Measurements from ENCODE around the gene PLEKHO1. TPM values are rescaled to one million over a fixed set of nuclear protein-coding genes. Genes with fewer than 3 reads are reported as not detected.
A peak's percentile ranks its signal among the peaks of the same experiment; 100 is the strongest.
"Not testable (repeated sequence)": the region's sequence is repeated elsewhere in the genome, so short reads cannot be mapped to it uniquely, and the experiment has no call there.

The PLEKHO1 gene
- total RNA-seq, result 44.3 TPM
- long read RNA-seq, transcript PLEKHO1-201 (6 exons, 2,050 nt), result major isoform, 85 of 111 reads
- long read RNA-seq, partial matches to known transcripts, result 3 of 111 reads
- long read RNA-seq, other reads (novel, unspliced or antisense), result 20 of 111 reads

- intact Hi-C loops (cut with micrococcal nuclease), result no loop called here
- DNase-seq (peak; percentile 91), ATAC-seq (peak; percentile 84)
Observed at GRCh38 chr1:150149271-150150132, at the start of gene PLEKHO1. PLEKHO1 (plus strand) TSS chr1:150149916; CDS start chr1:150150258, 342 bp downstream.

DNA sequence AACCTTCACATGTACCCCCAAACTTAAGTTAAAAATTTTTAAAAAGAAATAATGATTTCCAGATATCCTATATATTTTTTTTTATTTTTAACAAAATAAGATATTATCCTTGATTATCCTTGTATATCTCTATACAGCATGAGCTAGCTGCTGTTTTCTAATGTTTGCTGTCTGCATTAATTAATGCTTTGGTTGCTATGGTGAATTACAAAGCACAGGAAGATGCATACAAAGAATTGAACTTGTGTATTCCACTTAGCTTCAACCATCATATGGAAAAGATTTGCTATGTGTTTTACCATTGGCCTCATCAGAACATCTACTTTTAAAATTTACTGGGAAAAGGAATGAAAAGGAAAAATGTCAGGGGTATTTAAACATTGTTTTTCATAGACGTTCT is 46.7 kb upstream of the PLEKHO1 start:
- no peak for DNase-seq
- no peak for ATAC-seq
- intact Hi-C loops (cut with micrococcal nuclease), result no loop called here

DNA sequence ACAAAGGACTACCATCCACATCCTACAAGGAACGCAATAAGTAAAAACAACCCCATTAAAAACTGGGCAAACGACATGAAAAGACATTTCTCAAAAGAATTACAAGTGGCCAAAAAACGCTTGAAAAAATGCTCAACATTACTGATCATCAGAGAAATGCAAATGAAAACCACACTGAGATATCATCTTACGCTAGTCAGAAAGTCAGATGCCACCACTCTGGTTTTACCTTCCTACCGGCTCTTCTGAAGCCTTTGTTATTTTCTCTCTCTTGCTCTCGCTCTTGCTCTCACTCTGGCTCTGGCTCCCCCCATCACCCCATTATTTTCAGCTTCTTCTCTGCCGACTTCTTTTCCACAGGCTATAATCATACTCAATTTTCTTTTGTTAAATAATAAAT is 43.4 kb upstream of the PLEKHO1 start:
- intact Hi-C loops (cut with micrococcal nuclease), result no loop called here
- ATAC-seq (no peak), DNase-seq (no peak)

GRCh38 chr1:150109586-150109985 is 40.1 kb upstream of the PLEKHO1 start:
- DNase-seq (no peak), ATAC-seq (no peak)
- intact Hi-C loops (cut with micrococcal nuclease), result no loop called here

- DNase-seq (no peak), ATAC-seq (no peak)
- intact Hi-C loops (cut with micrococcal nuclease), result no loop called here
Observed at GRCh38 chr1:150110116-150110515, 39.6 kb upstream of the PLEKHO1 start.

- ATAC-seq (no peak), DNase-seq (no peak)
- intact Hi-C loops (cut with micrococcal nuclease), result no loop called here
Observed at GRCh38 chr1:150111670-150112069, 38.0 kb upstream of the PLEKHO1 start.

GRCh38 chr1:150115121-150115520 is 34.6 kb upstream of the PLEKHO1 start:
- no peak for ATAC-seq
- intact Hi-C loops (cut with micrococcal nuclease), result no loop called here
- no peak for DNase-seq

DNA sequence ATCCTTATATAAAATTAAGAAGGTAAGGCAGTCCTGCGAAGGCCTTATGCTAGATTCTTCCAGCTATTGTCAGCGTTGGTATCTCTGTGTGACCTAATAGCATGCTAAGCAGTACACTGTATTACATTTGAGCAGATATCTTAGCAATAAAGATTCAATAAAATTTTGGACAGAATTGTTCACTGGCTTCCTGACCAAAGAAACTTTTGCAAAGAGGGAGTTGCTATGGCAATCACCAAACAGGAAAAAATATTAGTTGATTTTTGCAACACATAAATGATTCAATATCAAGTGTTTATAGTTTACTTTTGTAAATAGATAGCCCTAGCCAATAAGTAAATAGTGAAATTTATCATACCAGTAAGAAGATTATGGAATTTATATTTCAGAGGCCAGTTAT is 31.0 kb upstream of the PLEKHO1 start:
- no peak for DNase-seq
- intact Hi-C loops (cut with micrococcal nuclease), result no loop called here
- ATAC-seq, result no peak

DNA sequence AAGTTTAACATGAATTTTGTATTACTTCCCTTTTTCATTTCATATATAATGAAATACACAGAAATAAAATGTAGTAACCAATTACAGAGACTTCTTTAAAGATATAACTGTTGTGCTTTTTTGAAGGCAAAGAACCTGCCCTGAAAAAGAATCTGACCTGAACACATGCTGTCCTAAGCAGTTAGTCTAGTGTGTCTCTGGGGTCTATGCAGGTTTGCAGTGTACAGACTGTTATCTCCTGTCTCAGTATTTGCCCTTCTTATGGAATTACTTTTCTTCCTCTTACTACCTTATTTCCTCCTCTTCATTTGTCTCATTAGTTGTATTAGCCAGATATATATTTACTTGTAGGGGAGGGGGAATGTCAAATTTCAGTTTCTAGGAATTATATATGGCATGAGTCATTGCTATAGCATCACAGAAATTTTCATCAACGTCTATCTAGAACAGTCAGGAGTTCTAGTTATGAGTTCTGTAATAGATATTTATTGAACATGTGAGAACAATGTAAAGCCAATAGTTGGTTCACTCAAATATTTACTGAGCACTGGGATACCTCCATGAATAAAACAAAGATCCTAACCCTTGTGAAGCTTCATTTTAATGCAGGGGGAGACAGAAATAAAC is 28.4 kb upstream of the PLEKHO1 start:
- ATAC-seq, result no peak
- intact Hi-C loops (cut with micrococcal nuclease), result no loop called here
- no peak for DNase-seq

DNA sequence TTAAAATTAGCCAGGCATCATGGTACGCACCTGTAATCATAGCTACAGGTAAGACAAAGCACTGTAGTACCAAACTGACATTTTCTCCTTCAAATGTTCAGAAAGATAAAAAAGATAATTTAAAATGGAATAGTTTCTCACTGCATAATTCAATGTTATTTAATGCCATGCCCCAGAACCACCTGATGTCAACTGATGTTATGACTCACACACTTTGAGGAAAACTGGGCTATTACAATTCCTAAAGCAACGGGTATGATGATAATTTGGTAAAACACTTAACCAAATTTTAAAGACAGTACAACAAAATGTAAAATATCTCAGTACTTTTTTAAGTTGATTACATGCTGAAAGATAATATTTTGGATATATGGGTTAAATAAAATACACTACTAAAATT is 22.9 kb upstream of the PLEKHO1 start:
- DNase-seq (no peak), ATAC-seq (no peak)
- intact Hi-C loops (cut with micrococcal nuclease), result no loop called here

DNA sequence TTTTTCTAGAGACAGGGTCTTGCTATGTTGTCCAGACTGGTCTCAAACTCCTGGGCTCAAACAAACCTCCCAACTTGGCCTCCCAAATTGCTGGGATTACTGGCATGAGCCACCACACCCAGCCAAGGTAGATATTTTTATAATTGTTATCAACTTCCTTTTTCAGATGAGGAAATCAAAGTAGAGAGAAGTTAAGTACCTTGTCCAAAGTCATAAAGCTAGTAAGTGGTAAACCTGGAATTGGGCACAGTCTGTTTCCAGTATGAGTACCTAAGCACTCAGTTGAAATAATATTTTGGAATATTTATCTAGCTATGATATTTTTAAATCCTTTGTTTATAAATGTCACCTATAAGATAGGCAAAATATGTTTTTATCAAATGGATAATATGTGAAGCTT is 22.3 kb upstream of the PLEKHO1 start:
- intact Hi-C loops (cut with micrococcal nuclease), result no loop called here
- no peak for DNase-seq
- ATAC-seq, result no peak

DNA sequence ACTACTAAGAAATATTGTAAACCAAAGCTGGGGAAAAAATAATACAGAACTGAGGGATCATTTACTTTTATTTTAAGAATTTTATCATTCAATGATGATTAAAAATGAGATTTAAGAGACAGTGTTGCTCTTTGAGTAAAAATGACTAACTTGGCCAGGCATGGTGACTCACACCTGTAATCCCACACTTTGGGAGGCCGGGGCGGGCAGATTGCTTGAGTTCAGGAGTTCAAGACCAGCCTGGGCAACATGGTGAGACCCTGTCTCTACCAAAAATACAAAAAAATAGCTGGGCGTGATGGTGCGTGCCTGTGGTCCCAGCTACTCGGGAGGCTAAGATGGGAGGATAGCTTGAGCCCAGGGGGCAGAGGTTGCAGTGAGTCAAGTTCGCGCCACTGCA is 21.8 kb upstream of the PLEKHO1 start:
- intact Hi-C loops (cut with micrococcal nuclease), result no loop called here
- ATAC-seq (no peak), DNase-seq (no peak)

- intact Hi-C loops (cut with micrococcal nuclease), result no loop called here
- DNase-seq, result no peak
- ATAC-seq, result no peak
Observed at GRCh38 chr1:150132372-150132771, 17.3 kb upstream of the PLEKHO1 start.

DNA sequence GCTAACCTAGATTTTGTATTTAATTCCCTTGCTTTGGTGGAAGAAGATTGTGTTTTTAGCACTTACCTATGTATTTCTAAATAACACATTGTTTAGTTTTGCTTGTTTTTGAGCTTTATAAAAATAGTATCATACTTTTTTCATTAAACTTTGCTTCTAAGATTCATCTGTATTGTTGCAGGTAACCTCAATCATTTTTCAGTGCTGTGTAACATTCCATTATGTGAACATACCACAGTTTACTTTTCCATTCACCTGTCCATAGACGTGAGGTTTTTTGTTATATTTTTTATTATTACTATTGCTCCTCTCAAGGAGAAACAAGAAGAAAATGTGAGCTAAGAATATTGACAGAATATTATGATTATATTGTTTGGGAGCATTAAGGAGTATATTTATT is 15.2 kb upstream of the PLEKHO1 start:
- ATAC-seq, result no peak
- intact Hi-C loops (cut with micrococcal nuclease), result no loop called here
- DNase-seq, result no peak

- ATAC-seq; DNase-seq; intact Hi-C loops (cut with micrococcal nuclease): not testable (repeated sequence)
Observed at GRCh38 chr1:150135400-150135799, 14.3 kb upstream of the PLEKHO1 start.

GRCh38 chr1:150138044-150138443 is 11.7 kb upstream of the PLEKHO1 start:
- ATAC-seq (peak; percentile 21), DNase-seq (no peak)

DNA sequence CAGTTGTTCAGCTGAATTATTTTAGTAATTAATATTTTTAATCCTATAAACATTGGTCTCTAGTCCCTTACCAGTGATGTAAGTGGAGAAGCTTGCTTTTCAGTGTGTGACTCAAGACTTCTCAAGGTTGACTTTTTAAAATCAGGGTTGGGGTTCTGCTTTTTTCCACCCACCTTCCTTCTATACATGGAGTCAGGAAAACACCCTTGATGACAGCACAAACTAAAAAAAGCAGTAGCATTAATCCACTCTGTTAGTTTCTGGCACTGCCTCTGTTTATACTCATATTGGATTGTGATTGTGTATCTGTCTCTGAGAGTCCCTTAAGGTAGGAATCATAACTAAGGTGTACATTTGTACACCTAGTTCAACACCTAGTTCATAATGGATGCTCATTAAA is 8.3 kb upstream of the PLEKHO1 start:
- intact Hi-C loops (cut with micrococcal nuclease), result no loop called here
- DNase-seq, result no peak
- peak; percentile 29 for ATAC-seq

More at GRCh38 chr1:150138044-150138443, 11.7 kb upstream of the PLEKHO1 start:
- intact Hi-C loops (cut with micrococcal nuclease), result no loop called here

GRCh38 chr1:150142083-150142482 is 7.6 kb upstream of the PLEKHO1 start:
- DNase-seq (no peak), ATAC-seq (no peak)
- intact Hi-C loops (cut with micrococcal nuclease), result no loop called here

DNA sequence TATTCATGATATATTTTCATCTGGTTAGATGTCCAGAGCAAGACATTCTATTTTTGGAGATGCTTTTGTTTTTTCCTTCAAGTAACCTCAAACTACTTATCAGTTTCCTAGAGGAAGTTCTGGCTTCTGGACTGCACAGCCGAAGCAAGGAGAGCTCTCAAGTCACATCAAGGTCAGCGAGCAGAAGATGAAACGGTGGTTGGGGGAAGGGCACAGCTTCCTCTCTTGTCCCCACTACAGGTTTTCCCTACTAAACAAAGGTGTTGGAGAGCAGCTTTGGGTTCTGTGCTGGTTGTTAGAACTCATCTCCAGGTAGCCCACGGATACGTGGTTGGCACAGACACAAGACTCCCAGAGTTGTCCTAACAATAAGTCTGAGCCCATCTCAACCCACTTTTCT is 5.1 kb upstream of the PLEKHO1 start:
- no peak for ATAC-seq
- intact Hi-C loops (cut with micrococcal nuclease), result no loop called here
- DNase-seq, result no peak

DNA sequence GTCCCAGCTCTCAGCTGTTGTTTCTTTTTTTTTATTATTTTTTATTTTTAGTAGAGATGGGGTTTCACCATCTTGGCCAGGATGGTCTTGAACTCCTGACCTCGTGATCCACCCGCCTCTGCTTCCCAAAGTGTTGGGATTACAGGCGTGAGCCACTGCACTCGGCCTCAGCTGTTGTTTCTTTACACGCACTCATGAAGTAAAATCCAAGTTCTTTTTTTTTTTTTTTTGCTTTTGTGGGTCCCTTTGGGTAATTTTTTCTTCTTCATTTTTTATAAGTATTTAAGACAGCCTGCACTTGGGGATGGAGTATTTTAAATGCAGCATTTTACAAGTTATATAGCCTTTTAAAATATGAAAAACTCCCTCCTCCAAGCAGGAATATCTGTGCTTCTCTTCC is 3.7 kb upstream of the PLEKHO1 start:
- intact Hi-C loops (cut with micrococcal nuclease); ATAC-seq; DNase-seq: not testable (repeated sequence)

All from left ventricle myocardium superior (tissue), 1 donor.